Neural cell (in vitro differentiated cells): ENCODE data around the gene DSCAML1. TPM values are rescaled to one million over a fixed set of nuclear protein-coding genes. Genes with fewer than 3 reads are reported as not detected.

Source experiments
- H2AFZ ChIP-seq: fragments of 200-600, 300-800 bp; sonication (generic), shearing (Covaris generic); 2 replicates; pipeline ENCODE4 v1.6.0; 2014; ENCODE audit warnings: low read depth, mild to moderate bottlenecking, antibody characterized with exemption, low read length, moderate library complexity
- H3F3A ChIP-seq: fragments of 200-600 bp; shearing (Covaris generic); 2 replicates; pipeline ENCODE4 v1.6.1; 2016; ENCODE audit warnings: mild to moderate bottlenecking, moderate library complexity, mixed read lengths, antibody characterized with exemption, low read length; ENCODE audit not compliant: insufficient read depth, poor library complexity, severe bottlenecking
- H3K27ac ChIP-seq: fragments of 200-600, 300-800 bp; sonication (generic), shearing (Covaris generic); 2 replicates; pipeline ENCODE4 v1.5.1; 2014; ENCODE audit warnings: mild to moderate bottlenecking, low read length, moderate library complexity
- H3K27me3 ChIP-seq: fragments of 300-800, 200-600 bp; sonication (generic), shearing (Covaris generic); 2 replicates; pipeline ENCODE4 v1.6.0; 2014; ENCODE audit warnings: mild to moderate bottlenecking, low read depth, low read length, moderate library complexity; ENCODE audit not compliant: insufficient read depth
- H3K36me3 ChIP-seq: fragments of 300-800, 200-600 bp; sonication (generic), shearing (Covaris generic); 2 replicates; pipeline ENCODE4 v1.5.1; 2014; ENCODE audit warnings: mild to moderate bottlenecking, antibody characterized with exemption, low read length, moderate library complexity; ENCODE audit not compliant: insufficient read depth
- H3K4me2 ChIP-seq: fragments of 300-800, 200-600 bp; sonication (generic), shearing (Covaris generic); 2 replicates; pipeline ENCODE4 v1.6.0; 2014; ENCODE audit warnings: mild to moderate bottlenecking, low read length
- H3K4me3 ChIP-seq: fragments of 300-800, 200-600 bp; sonication (generic), shearing (Covaris generic); 2 replicates; pipeline ENCODE4 v1.5.1; 2014; ENCODE audit warnings: mild to moderate bottlenecking, low read length, moderate library complexity
- H3K79me2 ChIP-seq: fragments of 200-600 bp; shearing (Covaris generic); replicated peaks from 2 replicates; pipeline ENCODE4 v1.6.0; 2014; ENCODE audit warnings: mild to moderate bottlenecking, low read length, moderate library complexity; ENCODE audit not compliant: insufficient read depth
- H3K9ac ChIP-seq: fragments of 300-800, 200-600 bp; sonication (generic), shearing (Covaris generic); 2 replicates; pipeline ENCODE4 v1.6.1; 2016; ENCODE audit warnings: mild to moderate bottlenecking, low read length, mixed read lengths
- H3K9me2 ChIP-seq: fragments of 200-600 bp; shearing (Covaris generic); 2 replicates; pipeline ENCODE4 v1.6.1; 2016; ENCODE audit warnings: mild to moderate bottlenecking, low read length, mixed read lengths; ENCODE audit not compliant: insufficient read depth
- H3K9me3 ChIP-seq: fragments of 200-600, 300-800 bp; sonication (generic), shearing (Covaris generic); 2 replicates; pipeline ENCODE4 v1.6.1; 2016; ENCODE audit warnings: mild to moderate bottlenecking, mixed run types, low read length, moderate library complexity, mixed read lengths
- H4K20me1 ChIP-seq: fragments of 200-600 bp; shearing (Covaris generic); 2 replicates; pipeline ENCODE4 v1.6.1; 2016; ENCODE audit warnings: mild to moderate bottlenecking, mixed run types; ENCODE audit not compliant: insufficient read depth
- EP300 ChIP-seq: fragments of 450-650 bp; conservative IDR thresholded peaks from 2 replicates; pipeline ENCODE4 v1.6.1; 2014; ENCODE audit warnings: antibody characterized with exemption, mild to moderate bottlenecking, moderate library complexity; ENCODE audit not compliant: poor library complexity, severe bottlenecking
- EZH2 ChIP-seq: fragments of 200-600, 300-800 bp; shearing (Covaris generic), sonication (generic); IDR thresholded peaks from 2 replicates; pipeline ENCODE4 v1.6.1; 2014; ENCODE audit warnings: antibody characterized with exemption, low read length, borderline replicate concordance, mild to moderate bottlenecking; ENCODE audit not compliant: insufficient read depth, poor library complexity, severe bottlenecking
- MXI1 ChIP-seq: fragments of 450-650 bp; conservative IDR thresholded peaks from 2 replicates; pipeline ENCODE4 v1.6.1; 2014; ENCODE audit warnings: antibody characterized with exemption, mild to moderate bottlenecking; ENCODE audit not compliant: poor library complexity, severe bottlenecking
- POLR2AphosphoS5 ChIP-seq: IDR thresholded peaks from 2 replicates; pipeline ENCODE4 v1.6.1; 2012
- RAD21 ChIP-seq: fragments of 450-650 bp; conservative IDR thresholded peaks from 2 replicates; pipeline ENCODE4 v1.6.1; 2014; ENCODE audit warnings: antibody characterized with exemption, mild to moderate bottlenecking, moderate library complexity
- SMC3 ChIP-seq: fragments of 450-650 bp; conservative IDR thresholded peaks from 2 replicates; pipeline ENCODE4 v1.6.1; 2014; ENCODE audit warnings: antibody characterized with exemption, mild to moderate bottlenecking, moderate library complexity; ENCODE audit not compliant: poor library complexity
- TAF1 ChIP-seq: IDR thresholded peaks from 2 replicates; pipeline ENCODE4 v1.6.1; 2012; ENCODE audit warnings: low read depth
- polyA plus RNA-seq: library from polyadenylated mRNA; depleted of rRNA; stranded (reverse); fragments of >200 nt; gene quantifications from 2 replicates; pipeline ENCODE4 v1.2.3, GENCODE V29; 2014
- TF ChIP-seq, protein P1 (sequence below): fragments of 450-650 bp; IDR thresholded peaks from 2 replicates; pipeline ENCODE4 v1.5.1; 2014; ENCODE audit warnings: antibody characterized with exemption, mild to moderate bottlenecking, moderate library complexity; ENCODE audit not compliant: poor library complexity, severe bottlenecking
- TF ChIP-seq, protein P2 (sequence below): IDR thresholded peaks from 2 replicates; pipeline ENCODE4 v1.6.1; 2012; ENCODE audit warnings: borderline replicate concordance

DSCAML1 gene
- polyA plus RNA-seq, 1 donor from 2014 or later: 1.3 TPM

DNA sequence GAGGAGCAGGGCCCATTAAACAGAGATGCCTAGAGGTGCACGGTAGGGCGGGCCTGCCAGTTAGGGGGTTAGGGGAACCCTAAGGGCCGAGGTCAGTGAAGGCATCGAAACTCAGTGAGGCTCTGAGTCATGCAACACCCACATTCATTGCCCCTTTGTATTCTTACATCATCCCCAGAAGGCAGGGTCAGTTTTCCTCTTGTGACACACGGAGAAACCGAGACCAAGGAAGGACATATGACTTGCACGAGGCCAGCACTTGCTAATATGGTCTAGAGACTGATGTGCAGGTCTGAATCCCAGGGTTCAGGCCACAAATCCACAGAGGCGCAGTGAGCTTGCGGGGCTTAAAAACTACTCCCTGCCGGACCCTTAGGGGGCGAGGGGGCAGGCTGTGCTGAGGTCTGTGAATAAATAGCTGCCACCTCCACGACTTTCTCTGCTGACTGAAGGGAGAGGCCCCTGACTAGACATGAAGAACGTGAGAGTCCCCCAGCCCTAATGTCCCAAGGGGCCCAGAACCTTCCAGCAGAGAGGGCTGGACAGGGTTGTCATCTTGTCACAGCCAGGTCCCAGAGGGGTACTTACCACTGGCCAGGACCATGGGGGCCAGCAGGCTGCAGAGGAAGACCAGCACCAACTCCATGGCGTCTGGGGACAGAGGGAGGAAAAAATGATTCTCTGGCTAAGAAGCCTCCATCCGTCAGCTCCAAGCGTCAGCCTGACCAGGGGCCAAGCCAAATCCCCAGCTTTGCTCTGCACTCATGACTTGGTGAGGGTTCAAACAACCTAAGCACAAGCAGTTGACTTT is 45.3 kb upstream of the DSCAML1 start:
- H3F3A ChIP-seq: no peaks in the 10 kb centered on the region
- no peak overlapping the region for H3K27ac ChIP-seq
- H2AFZ ChIP-seq: no peak overlapping the region
- H3K4me2 ChIP-seq: no peak overlapping the region
- H3K9me3 ChIP-seq: no peaks in the 10 kb centered on the region
- H4K20me1 ChIP-seq: peaks cover 5% of the 10 kb centered on the region
- no peaks in the 10 kb centered on the region for H3K36me3 ChIP-seq
- H3K9ac ChIP-seq: no peak overlapping the region
- H3K27me3 ChIP-seq: no peaks in the 10 kb centered on the region
- no peaks in the 10 kb centered on the region for H3K9me2 ChIP-seq
- TF ChIP-seq RAD21 (no peak), SMC3 (no peak), TAF1 (no peak), MXI1 (no peak), EZH2 (no peak), POLR2AphosphoS5 (no peak), EP300 (no peak)
- TF ChIP-seq, protein P1, sequence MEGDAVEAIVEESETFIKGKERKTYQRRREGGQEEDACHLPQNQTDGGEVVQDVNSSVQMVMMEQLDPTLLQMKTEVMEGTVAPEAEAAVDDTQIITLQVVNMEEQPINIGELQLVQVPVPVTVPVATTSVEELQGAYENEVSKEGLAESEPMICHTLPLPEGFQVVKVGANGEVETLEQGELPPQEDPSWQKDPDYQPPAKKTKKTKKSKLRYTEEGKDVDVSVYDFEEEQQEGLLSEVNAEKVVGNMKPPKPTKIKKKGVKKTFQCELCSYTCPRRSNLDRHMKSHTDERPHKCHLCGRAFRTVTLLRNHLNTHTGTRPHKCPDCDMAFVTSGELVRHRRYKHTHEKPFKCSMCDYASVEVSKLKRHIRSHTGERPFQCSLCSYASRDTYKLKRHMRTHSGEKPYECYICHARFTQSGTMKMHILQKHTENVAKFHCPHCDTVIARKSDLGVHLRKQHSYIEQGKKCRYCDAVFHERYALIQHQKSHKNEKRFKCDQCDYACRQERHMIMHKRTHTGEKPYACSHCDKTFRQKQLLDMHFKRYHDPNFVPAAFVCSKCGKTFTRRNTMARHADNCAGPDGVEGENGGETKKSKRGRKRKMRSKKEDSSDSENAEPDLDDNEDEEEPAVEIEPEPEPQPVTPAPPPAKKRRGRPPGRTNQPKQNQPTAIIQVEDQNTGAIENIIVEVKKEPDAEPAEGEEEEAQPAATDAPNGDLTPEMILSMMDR: no peak
- TF ChIP-seq, protein P2, sequence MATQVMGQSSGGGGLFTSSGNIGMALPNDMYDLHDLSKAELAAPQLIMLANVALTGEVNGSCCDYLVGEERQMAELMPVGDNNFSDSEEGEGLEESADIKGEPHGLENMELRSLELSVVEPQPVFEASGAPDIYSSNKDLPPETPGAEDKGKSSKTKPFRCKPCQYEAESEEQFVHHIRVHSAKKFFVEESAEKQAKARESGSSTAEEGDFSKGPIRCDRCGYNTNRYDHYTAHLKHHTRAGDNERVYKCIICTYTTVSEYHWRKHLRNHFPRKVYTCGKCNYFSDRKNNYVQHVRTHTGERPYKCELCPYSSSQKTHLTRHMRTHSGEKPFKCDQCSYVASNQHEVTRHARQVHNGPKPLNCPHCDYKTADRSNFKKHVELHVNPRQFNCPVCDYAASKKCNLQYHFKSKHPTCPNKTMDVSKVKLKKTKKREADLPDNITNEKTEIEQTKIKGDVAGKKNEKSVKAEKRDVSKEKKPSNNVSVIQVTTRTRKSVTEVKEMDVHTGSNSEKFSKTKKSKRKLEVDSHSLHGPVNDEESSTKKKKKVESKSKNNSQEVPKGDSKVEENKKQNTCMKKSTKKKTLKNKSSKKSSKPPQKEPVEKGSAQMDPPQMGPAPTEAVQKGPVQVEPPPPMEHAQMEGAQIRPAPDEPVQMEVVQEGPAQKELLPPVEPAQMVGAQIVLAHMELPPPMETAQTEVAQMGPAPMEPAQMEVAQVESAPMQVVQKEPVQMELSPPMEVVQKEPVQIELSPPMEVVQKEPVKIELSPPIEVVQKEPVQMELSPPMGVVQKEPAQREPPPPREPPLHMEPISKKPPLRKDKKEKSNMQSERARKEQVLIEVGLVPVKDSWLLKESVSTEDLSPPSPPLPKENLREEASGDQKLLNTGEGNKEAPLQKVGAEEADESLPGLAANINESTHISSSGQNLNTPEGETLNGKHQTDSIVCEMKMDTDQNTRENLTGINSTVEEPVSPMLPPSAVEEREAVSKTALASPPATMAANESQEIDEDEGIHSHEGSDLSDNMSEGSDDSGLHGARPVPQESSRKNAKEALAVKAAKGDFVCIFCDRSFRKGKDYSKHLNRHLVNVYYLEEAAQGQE: no peak
- peaks cover 19% of the 10 kb centered on the region for H3K79me2 ChIP-seq
- H3K4me3 ChIP-seq: no peak overlapping the region

DNA sequence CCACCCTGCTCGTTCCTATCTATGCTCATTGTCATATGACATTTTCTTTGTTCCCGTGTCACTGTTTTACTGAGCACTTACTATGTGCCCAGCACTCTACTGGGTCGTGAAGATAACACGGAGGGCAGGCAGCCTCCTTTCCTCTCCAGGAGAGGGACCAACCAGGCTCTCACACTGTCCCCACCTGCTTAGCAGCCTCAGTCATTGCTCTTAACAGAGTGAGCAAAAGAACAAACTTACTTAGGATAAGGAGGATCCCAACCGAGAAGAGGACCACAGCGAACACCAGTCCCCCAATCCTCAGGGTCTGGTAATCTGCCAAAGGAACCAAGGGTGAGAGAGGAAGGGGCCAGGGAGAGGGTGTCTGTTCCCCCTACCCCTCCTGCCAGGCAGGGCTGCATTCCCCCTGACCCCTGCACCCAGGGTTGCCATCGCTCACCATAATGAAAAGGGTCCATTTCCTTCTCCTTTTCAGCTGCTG is 44.6 kb upstream of the DSCAML1 start:
- Histone ChIP-seq H4K20me1 (peaks cover 5% of the 10 kb centered on the region), H3F3A (no peaks in the 10 kb centered on the region), H3K9ac (no peak overlapping the region), H2AFZ (no peak overlapping the region), H3K79me2 (peaks cover 19% of the 10 kb centered on the region), H3K9me3 (no peaks in the 10 kb centered on the region), H3K4me2 (no peak overlapping the region), H3K9me2 (no peaks in the 10 kb centered on the region), H3K27me3 (no peaks in the 10 kb centered on the region), H3K27ac (no peak overlapping the region), H3K36me3 (no peaks in the 10 kb centered on the region), H3K4me3 (no peak overlapping the region)
- TF ChIP-seq EP300 (no peak), RAD21 (no peak), SMC3 (no peak), POLR2AphosphoS5 (no peak), TAF1 (no peak), MXI1 (no peak), EZH2 (no peak)
- TF ChIP-seq, protein P1: no peak
- TF ChIP-seq, protein P2: no peak
